Fibroblast of villous mesenchyme (primary cell): ENCODE data around the gene EHF. TPM values are rescaled to one million over a fixed set of nuclear protein-coding genes. Genes with fewer than 3 reads are reported as not detected.

ENCODE experiments used
- DNase-seq: peaks from one replicate; pipeline ENCODE4 v3.0.0-alpha.2; 2010; ENCODE audit warnings: low read depth
- H3K4me3 ChIP-seq: 2 replicates; pipeline ENCODE4 v1.5.1; 2011; ENCODE audit warnings: low read depth, mild to moderate bottlenecking, low read length
- CTCF ChIP-seq: IDR thresholded peaks from 2 replicates; pipeline ENCODE4 v1.5.1; 2012; ENCODE audit warnings: low read depth, mild to moderate bottlenecking, low read length; ENCODE audit not compliant: insufficient read depth
- total RNA-seq: library from RNA; depleted of rRNA; stranded (reverse); fragments of >200 nt; gene quantifications from 2 replicates; pipeline ENCODE4 v1.2.3, GENCODE V29; 2012

The EHF gene
- total RNA-seq, 1 donor = not detected

GRCh38 chr11:34606326-34607120 is 14.4 kb upstream of the EHF start:
- TF ChIP-seq CTCF = no peak
- H3K4me3 ChIP-seq = no peak overlapping the region
- no peak for DNase-seq

- DNase-seq = no peak
- TF ChIP-seq CTCF = no peak
- H3K4me3 ChIP-seq = no peak overlapping the region
Measured at GRCh38 chr11:34609187-34609751, 11.6 kb upstream of the EHF start.

GRCh38 chr11:34609850-34610249 is 11.0 kb upstream of the EHF start:
- no peak for TF ChIP-seq CTCF
- H3K4me3 ChIP-seq = no peak overlapping the region
- no peak for DNase-seq

GRCh38 chr11:34610324-34611041 is 10.4 kb upstream of the EHF start:
- no peak overlapping the region for H3K4me3 ChIP-seq
- no peak for TF ChIP-seq CTCF
- no peak for DNase-seq

GRCh38 chr11:34613015-34613414 is 7.9 kb upstream of the EHF start:
- H3K4me3 ChIP-seq = no peak overlapping the region
- no peak for DNase-seq
- TF ChIP-seq CTCF = no peak

GRCh38 chr11:34613552-34614056 is 7.3 kb upstream of the EHF start:
- no peak for DNase-seq
- no peak overlapping the region for H3K4me3 ChIP-seq
- no peak for TF ChIP-seq CTCF
